Measurements from ENCODE around the gene CYB5R4.

The CYB5R4 gene

DNA sequence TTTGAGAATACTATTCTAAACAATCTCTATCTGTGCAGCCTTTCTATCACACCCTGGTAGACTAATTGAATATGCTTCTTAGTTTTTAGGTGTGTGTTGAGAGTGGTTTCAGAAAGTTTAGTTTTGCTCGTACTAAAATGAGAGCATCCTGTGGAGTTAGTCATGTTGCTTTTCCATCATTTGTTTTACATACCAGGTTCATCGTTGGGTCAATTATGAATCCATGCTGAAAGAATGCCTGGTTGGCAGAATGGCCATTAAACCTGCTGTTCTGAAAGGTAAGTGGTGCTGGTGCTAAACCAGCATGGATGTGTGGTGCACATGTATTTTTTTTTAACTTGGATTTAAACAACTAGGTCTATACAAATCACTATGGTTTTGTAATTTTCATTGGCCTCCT lies 49.3 kb downstream of the CYB5R4 start:
- no peak for TF ChIP-seq CTCF (IDR thresholded peaks at IDR 0.05)
- no peak for TF ChIP-seq ZFX (IDR thresholded peaks at IDR 0.05; ENCODE audit: borderline replicate concordance)
- no peak overlapping the region for H3K27ac ChIP-seq

GRCh38 chr6:83911278-83911677 lies 51.8 kb downstream of the CYB5R4 start:
- TF ChIP-seq ZFX (IDR thresholded peaks at IDR 0.05; ENCODE audit: borderline replicate concordance), result no peak
- TF ChIP-seq CTCF (IDR thresholded peaks at IDR 0.05), result no peak
- no peak overlapping the region for H3K27ac ChIP-seq

DNA sequence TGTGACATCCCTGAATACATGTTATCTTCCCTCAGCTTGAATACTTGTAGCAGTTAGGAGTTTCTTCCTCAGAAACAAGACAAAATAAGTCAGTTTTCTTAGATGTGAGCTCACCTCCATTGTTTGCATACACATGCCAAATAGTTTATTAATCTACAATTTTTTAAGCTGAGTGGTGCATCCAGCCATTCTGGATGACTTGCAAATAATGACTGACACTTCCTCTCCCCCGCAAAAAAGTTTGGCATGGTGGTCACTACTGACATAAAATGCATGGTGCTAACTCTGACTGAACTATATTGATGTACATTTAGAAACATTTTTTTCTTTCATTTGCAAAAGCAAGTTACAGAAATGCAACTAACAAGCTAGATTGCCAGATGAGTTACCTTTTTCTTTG lies 55.5 kb downstream of the CYB5R4 start:
- TF ChIP-seq CTCF (IDR thresholded peaks at IDR 0.05) (no peak), ZFX (IDR thresholded peaks at IDR 0.05; ENCODE audit: borderline replicate concordance) (no peak)
- H3K27ac ChIP-seq, result no peak overlapping the region

- TF ChIP-seq ZFX (IDR thresholded peaks at IDR 0.05; ENCODE audit: borderline replicate concordance) (no peak), CTCF (IDR thresholded peaks at IDR 0.05) (no peak)
- no peak overlapping the region for H3K27ac ChIP-seq
Measured at GRCh38 chr6:83917001-83917400, 57.5 kb downstream of the CYB5R4 start.

- no peak overlapping the region for H3K27ac ChIP-seq
- TF ChIP-seq CTCF (IDR thresholded peaks at IDR 0.05), result no peak
- TF ChIP-seq ZFX (IDR thresholded peaks at IDR 0.05; ENCODE audit: borderline replicate concordance), result no peak
Measured at GRCh38 chr6:83920017-83920416, 60.5 kb downstream of the CYB5R4 start.

- no peak for TF ChIP-seq CTCF (IDR thresholded peaks at IDR 0.05)
- TF ChIP-seq ZFX (IDR thresholded peaks at IDR 0.05; ENCODE audit: borderline replicate concordance), result no peak
- H3K27ac ChIP-seq, result no peak overlapping the region
Measured at GRCh38 chr6:83921315-83921714, 61.8 kb downstream of the CYB5R4 start.

DNA sequence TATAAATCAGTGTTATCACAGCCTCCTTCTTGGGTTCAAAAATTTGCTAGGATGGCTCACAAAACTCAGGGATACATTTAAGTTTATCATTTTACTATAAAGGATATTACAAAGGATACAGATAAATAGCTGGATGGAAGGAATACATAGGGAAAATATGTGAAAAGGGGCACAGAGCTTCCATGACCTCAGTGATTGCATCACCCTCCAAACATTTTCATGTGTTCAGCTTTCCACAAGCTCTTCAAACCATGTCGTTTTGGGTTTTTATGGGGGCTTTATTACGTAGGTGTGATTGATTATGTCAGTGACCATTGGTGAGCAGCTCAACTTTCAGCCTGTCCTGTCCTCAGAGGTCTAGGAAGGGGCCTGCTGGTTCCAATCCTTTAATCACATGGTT lies 68.0 kb downstream of the CYB5R4 start:
- H3K27ac ChIP-seq, result no peak overlapping the region
- TF ChIP-seq ZFX (IDR thresholded peaks at IDR 0.05; ENCODE audit: borderline replicate concordance), result no peak
- TF ChIP-seq CTCF (IDR thresholded peaks at IDR 0.05), result no peak

Measured in 22Rv1 (cell line).